Right atrium auricular region (tissue), 2 donors: Measurements from ENCODE around the gene HOXA7. TPM values are rescaled to one million over a fixed set of nuclear protein-coding genes. Genes with fewer than 3 reads are reported as not detected.
A peak's percentile ranks its signal among the peaks of the same experiment; 100 is the strongest.

Source experiments
- DNase-seq: peaks from one replicate; pipeline ENCODE4 v3.0.0-alpha.2; 2019; ENCODE audit warnings: low spot score
- H3K27ac ChIP-seq, 2 donors: fragments of 200-600 bp; sonication (generic); 1 replicate in 1 of 2; 2 replicates in 1 of 2; pipeline ENCODE4 v1.5.1; 2016 to 2019
- H3K27me3 ChIP-seq, 2 donors: fragments of 200-600 bp; sonication (generic); one replicate each; pipeline versions ENCODE4 v1.5.1 to v1.6.0; 2017 to 2019
- H3K36me3 ChIP-seq: fragments of 200-600 bp; sonication (generic); one replicate; pipeline ENCODE4 v1.5.1; 2016
- H3K4me1 ChIP-seq, 2 donors: fragments of 200-600 bp; sonication (generic); one replicate each; pipeline versions ENCODE4 v1.5.1 to v1.6.0; 2017 to 2019
- H3K4me3 ChIP-seq, 2 donors: fragments of 200-600 bp; sonication (generic); 1 replicate in 1 of 2; 2 replicates in 1 of 2; pipeline ENCODE4 v1.5.1; 2017 to 2019; ENCODE audit warnings: mild to moderate bottlenecking in 1 of 2, moderate library complexity in 1 of 2
- H3K9me3 ChIP-seq, 2 donors: fragments of 200-600 bp; sonication (generic); one replicate each; pipeline ENCODE4 v1.5.1; 2019
- total RNA-seq, 2 donors: library from RNA; depleted of rRNA; stranded (reverse); fragments of >200 nt; gene quantifications; one replicate each; pipeline ENCODE4 v1.1.0, GENCODE V29; 2016
- TF ChIP-seq, protein P1 (sequence below), 2 donors: fragments of 200-600 bp; sonication (generic); IDR thresholded peaks; one replicate each; pipeline ENCODE4 v1.5.1; 2019; ENCODE audit warnings: antibody characterized with exemption in 2 of 2

The HOXA7 gene
- total RNA-seq, 2 donors from 2014 or later: not detected

GRCh38 chr7:27132214-27132613 lies 24.3 kb downstream of the HOXA7 start:
- Histone ChIP-seq H3K9me3 (no peaks in the 10 kb centered on the region), H3K27ac (no peak overlapping the region), H3K36me3 (no peaks in the 10 kb centered on the region), H3K4me1 (peaks cover 0 to 10% of the 10 kb centered on the region in 2 donors), H3K4me3 (no peak overlapping the region), H3K27me3 (peaks cover 21 to 28% of the 10 kb centered on the region in 2 donors)
- no peak for DNase-seq
- TF ChIP-seq, protein P1, sequence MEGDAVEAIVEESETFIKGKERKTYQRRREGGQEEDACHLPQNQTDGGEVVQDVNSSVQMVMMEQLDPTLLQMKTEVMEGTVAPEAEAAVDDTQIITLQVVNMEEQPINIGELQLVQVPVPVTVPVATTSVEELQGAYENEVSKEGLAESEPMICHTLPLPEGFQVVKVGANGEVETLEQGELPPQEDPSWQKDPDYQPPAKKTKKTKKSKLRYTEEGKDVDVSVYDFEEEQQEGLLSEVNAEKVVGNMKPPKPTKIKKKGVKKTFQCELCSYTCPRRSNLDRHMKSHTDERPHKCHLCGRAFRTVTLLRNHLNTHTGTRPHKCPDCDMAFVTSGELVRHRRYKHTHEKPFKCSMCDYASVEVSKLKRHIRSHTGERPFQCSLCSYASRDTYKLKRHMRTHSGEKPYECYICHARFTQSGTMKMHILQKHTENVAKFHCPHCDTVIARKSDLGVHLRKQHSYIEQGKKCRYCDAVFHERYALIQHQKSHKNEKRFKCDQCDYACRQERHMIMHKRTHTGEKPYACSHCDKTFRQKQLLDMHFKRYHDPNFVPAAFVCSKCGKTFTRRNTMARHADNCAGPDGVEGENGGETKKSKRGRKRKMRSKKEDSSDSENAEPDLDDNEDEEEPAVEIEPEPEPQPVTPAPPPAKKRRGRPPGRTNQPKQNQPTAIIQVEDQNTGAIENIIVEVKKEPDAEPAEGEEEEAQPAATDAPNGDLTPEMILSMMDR (IDR thresholded peaks at IDR 0.05): no peak

GRCh38 chr7:27131390-27131819 lies 25.1 kb downstream of the HOXA7 start:
- no peaks in the 10 kb centered on the region for H3K9me3 ChIP-seq
- H3K4me1 ChIP-seq: peaks cover 0 to 10% of the 10 kb centered on the region in 2 donors
- H3K36me3 ChIP-seq: no peaks in the 10 kb centered on the region
- H3K27me3 ChIP-seq: peaks cover 16 to 28% of the 10 kb centered on the region in 2 donors
- TF ChIP-seq, protein P1 (IDR thresholded peaks at IDR 0.05): no peak
- no peak for DNase-seq
- no peak overlapping the region for H3K27ac ChIP-seq
- peak overlapping the region; percentile 39 to 58 for H3K4me3 ChIP-seq

DNA sequence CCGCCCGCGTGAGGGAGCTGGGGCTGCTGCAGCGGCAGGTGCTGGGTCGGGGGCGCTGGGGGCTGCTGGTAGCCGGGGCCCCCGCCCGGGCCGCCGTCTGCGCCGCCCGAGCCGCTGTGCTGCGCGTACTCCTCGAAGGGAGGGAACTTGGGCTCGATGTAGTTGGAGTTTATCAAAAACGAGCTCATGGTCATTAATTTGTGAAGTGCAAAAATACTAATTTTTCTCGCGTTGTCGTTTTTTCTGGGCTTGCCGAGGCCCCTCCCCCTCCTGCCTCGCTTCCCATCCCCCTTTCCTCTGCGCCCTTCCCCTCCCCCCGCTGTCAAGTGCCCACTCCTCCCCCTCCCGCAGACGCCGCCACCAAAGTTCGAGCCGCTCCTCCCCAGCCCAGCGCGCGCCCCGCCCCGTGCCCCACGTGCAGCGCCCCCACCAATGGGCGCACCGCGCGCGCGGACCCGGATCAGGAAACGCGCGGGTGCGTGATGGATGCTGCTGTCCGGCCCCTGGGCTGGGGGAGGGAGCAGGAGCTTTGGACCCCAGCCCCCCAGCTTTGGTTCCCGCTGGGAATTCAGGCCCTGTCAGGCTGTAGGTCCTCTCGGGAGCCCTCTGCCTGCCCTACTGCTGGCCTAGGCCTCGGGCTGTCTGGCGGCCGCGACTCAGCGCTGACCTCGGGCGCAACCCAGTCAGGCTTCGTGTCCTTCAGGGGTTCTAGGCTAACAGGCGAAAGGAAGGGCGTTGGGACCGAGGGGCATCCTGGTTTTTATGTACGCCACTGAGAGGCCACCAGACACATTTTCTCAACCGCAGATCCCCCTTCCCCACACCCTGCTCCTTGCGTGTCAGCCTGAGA lies 25.7 kb downstream of the HOXA7 start, which contains the start of gene HOXA4:
TSS of gene HOXA4 (minus strand) at position 218 of the 850 bp plus-strand sequence. CDS start at position 194, 24 bp downstream.
- Histone ChIP-seq H3K9me3 (no peaks in the 10 kb centered on the region), H3K36me3 (no peaks in the 10 kb centered on the region), H3K27ac (peak within 1 kb of the TSS; percentile 62 to 64), H3K4me3 (peak within 1 kb of the TSS; percentile 40 to 58), H3K4me1 (peaks cover 0 to 10% of the 10 kb centered on the region in 2 donors), H3K27me3 (peaks cover 14 to 21% of the 10 kb centered on the region in 2 donors)
- TF ChIP-seq, protein P1 (IDR thresholded peaks at IDR 0.05): no peak
- no peak for DNase-seq

DNA sequence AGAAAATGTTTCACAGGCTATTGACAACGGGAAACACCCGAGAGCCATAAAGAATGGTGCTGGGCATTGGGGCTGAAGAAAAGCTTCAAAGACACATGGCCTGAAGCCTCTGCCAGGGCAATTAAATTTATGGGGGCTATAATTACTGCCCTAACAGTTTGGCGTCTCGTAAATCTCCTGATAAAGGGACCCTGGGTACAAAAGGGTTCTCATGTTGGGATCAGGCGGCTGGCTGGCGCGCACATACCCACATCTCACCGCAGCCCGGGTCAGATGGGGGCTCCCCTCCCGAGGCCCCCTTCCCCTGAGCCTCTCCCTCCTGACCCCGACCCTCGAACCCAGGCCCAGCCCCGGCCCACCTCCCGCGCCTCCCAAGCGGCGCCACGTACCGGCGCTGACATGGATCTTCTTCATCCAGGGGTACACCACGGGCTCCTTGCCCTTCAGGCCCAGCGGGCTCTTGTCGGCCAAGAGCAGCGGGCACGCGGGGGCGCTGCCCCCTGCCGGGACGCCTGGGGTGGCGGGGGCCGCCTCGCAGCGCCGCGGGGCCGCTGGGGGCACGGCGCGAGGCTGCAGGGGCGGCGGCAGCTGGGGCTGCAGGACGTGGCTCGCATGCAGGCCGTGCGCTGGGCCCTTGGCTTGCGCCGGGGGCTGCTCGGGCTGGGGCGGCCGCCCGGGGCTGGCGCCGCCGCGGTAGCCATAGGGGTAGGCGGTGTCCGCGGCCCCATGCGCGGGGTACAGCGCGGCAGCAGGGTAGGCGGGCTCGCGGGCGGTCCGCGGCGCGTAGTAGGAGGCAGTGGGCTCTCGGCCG lies 26.5 kb downstream of the HOXA7 start:
- no peak for DNase-seq
- TF ChIP-seq, protein P1 (IDR thresholded peaks at IDR 0.05): no peak

GRCh38 chr7:27128776-27129728 lies 27.4 kb downstream of the HOXA7 start:
- TF ChIP-seq, protein P1 (IDR thresholded peaks at IDR 0.05): no peak
- no peak for DNase-seq
- H3K36me3 ChIP-seq: no peaks in the 10 kb centered on the region
- peaks cover 0 to 10% of the 10 kb centered on the region in 2 donors for H3K4me1 ChIP-seq
- peak overlapping the region in 1 of 2 donors; percentile 58 for H3K4me3 ChIP-seq
- peaks cover 10 to 22% of the 10 kb centered on the region in 2 donors for H3K27me3 ChIP-seq
- H3K27ac ChIP-seq: no peak overlapping the region
- no peaks in the 10 kb centered on the region for H3K9me3 ChIP-seq

More for the DNA sequence above, 26.5 kb downstream of the HOXA7 start:
- H3K4me1 ChIP-seq: peaks cover 0 to 10% of the 10 kb centered on the region in 2 donors
- H3K9me3 ChIP-seq: no peaks in the 10 kb centered on the region
- peak overlapping the region; percentile 59 to 64 for H3K27ac ChIP-seq
- H3K4me3 ChIP-seq: peak overlapping the region; percentile 40 to 58
- peaks cover 10 to 15% of the 10 kb centered on the region in 2 donors for H3K27me3 ChIP-seq
- H3K36me3 ChIP-seq: no peaks in the 10 kb centered on the region
